Ammon's horn (tissue), 1 donor: Measurements from ENCODE around the gene ATG4D.

Source experiments
- DNase-seq: peaks from one replicate; pipeline ENCODE4 v3.0.0-alpha.2; 2016; ENCODE audit warnings: low spot score

ATG4D gene

DNA sequence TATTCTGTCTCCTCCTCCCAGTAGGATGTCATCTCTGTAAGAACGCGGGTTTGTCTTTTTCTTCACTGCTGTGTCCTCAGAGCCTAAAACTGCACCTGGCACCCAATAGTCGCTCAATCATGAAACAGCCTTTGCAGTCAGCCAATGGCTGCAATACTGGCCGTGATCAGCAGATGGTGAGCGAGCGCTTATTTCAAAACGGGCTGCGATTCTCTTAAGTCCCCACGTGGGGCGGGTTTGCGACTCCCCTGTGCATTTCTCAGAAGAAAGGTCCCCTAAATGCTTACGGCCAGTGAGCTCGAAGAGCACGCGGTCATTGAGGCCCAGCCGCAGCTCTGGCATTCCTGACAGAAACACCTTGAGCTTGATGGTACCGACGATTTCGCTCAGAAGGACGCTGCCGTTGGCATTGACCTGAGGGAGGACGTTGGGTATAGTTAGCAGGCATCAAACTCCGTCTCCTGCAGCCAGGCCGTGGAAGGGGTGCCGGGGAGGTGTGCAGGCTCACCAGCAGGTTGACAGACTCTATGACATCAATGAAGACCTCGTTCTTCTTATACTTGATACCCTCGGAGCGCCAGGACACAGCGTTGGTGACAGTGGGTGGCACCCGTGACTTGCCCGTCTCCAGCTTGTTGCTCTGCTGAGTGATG, 37.4 kb downstream of the ATG4D start:
- peak; percentile 95 for DNase-seq

DNA sequence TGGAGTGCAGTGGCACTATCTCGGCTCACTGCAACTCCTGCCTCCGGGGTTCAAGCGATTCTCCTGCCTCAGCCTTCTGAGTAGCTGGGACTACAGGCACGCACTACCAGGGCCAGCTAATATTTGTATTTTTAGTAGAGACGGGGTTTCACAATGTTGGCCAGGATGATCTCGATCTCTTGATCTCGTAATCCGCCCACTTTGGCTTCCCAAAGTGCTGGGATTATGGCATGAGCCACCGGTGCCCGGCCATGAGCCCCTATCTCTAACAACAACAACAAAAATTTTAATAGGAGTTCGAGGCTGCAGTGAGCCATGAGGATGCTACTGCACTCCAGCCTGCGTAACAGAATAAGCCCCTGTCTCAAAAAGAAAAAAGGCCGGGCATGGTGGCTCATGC, 38.4 kb downstream of the ATG4D start:
- no peak for DNase-seq

DNA sequence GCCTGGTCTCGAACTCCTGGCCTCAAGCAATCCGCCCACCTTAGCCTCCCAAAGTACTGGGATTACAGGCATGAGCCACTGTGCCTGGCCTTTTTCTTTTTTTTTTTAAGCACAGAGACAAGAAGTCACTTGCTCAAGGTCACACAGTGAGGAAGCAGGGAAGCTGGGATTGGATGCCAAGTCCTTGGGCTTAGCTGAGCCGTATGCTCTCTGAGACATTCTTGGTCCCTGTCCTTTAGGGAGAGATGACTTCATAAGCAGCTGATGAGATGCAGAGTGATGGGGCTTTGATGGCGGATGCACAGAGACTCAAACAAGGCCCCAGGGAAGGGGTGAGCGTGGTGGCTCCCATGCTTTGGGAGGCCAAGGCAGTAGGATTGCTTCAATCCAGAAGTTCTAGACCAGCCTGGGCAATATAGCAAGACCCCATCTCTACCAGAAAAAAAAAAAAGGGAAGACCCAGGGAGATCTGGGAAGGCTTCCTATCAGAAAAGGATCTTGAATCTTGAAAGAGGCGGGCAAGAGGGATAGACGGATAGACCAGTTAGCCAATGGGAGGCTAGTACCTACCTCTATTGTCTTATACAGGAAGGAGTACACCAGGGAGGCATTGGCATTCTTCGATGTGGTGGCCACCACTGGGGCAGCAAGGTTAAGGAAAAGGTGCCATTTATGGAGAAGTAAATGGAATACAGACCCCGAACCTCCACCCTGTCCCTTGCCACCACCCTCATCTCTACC, 39.5 kb downstream of the ATG4D start:
- no peak for DNase-seq

DNA sequence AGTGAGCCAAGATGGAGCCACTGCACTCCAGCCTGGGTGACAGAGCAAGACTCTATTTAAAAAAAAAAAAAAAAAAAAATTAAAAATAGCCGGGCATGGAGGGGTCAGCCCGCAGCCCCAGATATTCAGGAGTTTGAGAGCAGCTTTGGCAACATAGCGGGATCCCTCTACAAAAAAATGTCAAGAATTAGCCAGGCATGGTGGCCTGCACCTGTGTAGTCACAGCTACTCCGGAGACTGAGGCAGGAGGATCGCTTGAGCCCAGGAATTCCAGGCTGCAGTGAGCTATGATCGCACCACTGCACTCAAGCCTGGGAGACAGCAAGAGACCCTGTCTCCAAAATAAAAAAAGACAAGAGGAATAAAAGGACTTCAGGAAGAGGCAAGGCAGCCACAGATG, 42.7 kb downstream of the ATG4D start:
- DNase-seq: no peak

DNA sequence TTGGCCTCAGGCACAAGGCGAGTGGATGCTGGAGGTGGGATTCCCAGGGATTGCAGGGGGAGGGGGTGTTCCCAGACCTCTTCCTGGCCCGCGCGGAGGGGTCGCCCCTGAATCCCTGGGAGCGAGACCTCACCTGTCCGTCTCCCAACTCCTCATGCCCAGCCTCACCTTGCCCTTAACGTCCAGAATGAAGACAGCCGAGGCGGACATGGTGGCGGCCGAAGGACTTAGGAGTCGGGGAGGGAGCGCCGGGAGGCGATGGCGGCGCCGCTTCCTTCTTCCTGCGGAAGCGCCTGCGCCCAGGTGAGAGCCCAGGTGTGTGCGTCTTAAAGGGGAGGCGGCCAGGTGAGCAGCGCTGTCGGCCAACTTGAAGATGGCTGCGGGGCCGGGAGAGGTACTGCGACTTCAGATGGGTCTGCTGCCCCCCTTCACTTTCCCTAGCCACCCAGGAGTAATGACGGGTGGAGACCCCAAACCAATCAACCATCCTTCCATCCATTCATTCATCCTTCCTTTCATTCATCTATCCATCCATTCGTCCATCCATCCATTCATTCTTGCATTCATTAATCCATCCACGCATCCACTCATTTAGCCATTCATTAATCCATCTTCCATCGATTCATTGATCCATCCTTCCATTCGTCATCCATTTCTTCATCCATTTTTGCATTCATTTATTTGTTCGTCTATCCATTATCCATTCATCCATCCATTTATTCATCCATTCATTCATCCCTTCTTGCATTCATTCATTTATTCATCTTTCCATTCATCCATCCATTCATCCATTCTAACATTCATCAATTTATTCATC, 43.5 kb downstream of the ATG4D start, which contains the start of gene AP1M2:
Gene AP1M2, minus strand, starts transcription at position 291 of the 817 bp plus-strand sequence. Its CDS starts 81 bp downstream, at position 210.
- no peak for DNase-seq

DNA sequence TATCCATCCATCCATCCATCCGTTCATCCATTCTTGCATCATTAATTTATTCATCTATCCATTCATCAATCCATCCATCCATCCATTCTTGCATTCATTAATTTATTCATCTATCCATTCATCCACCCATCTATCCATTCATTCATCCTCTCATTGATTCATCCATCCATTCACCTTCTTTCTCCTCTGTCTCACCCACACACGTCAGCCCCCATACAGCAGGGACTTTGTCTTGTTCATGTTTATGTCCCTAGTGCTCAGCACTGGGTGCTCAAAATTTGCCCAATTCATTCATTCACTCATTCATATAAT, 44.1 kb downstream of the ATG4D start:
- DNase-seq: no peak

DNA sequence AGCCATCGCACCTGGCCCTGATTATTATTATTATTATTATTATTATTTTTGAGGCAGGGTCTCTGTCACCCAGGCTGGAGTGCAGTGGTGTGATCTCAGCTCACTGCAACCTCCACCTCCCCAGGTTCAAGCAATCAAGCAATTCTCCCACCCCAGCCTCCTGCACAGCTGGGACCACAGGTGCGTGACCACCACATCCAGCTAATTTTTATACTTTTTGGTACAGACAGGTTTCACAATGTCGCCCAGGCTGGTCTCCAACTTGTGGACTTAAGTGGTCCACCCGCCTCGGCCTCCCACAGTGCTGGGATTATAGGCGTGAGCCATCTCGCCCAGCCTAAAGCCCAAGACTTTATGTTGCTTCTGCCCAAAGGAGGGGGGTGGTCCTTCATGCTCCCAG, 49.4 kb downstream of the ATG4D start:
- DNase-seq: no peak

DNA sequence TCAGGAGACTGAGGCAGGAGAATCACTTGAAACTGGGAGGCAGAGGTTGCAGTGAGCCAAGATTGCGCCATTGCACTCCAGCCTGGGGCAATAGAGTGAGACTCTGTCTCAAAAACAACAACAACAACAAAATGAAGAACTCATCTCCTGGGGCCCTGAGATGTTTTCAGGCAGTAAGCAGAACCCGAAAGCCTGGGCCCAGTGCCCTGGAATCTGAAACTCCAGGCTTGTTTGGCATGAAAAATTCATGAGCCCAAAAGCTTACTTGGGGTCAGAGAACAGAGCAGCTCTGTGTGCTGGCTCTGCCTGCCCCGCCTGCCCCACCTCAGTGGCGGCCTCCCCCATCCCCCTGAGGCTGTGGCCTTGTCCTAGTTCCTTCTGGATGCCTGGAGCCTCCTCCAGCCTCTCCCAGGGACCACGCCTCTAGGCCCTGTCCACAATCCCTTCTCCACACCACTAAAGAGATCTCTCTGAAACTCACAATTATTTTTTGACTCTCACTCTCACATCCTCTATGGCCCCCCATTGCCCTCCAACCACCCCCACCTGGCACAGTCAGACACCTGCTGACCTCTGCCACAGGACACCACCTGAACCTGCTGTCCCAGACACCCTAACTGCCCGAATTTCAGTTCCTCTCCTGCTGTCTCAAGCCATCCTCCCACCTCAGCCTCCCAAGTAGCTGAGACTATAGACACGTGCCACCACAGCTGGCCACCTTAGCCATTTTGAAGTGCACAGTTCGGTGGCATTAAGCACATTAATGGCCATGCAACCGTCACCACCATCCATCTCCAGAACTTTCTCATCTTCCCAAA, 50.3 kb downstream of the ATG4D start:
- peak; percentile 74 for DNase-seq

DNA sequence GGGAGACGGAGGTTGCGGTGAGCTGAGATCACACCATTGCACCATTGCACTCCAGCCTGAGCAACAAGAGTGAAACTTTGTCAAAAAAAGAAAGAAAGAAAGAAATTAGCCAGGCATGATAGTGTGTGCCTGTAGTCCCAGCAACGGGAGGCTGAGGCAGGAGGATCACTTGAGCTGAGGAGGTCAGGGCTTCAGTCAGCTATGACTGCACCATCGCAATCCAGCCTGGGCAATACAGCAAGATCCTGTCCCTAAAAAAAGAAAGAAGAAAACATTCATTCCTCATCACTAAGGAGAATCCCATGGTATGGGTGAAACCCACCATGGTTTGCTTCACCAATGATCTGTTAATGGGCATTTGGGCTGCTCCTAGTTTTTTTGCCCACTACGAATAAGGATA, 56.4 kb downstream of the ATG4D start:
- no peak for DNase-seq

DNA sequence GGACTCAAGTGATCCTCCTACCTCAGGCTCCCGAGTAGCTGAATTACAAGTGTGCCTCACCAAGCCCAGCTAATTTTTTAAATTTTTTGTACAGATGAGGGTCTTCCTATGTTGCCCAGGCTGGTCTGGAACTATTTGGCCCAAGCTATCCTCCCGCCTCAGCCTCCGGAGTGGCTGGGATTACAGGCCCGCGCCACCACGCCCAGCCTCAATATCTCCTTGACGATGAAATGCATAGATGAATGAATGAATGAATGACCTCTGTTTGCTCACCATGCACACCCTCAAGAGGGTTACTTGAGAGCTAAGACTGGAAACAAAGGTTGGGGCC, 58.3 kb downstream of the ATG4D start:
- no peak for DNase-seq

DNA sequence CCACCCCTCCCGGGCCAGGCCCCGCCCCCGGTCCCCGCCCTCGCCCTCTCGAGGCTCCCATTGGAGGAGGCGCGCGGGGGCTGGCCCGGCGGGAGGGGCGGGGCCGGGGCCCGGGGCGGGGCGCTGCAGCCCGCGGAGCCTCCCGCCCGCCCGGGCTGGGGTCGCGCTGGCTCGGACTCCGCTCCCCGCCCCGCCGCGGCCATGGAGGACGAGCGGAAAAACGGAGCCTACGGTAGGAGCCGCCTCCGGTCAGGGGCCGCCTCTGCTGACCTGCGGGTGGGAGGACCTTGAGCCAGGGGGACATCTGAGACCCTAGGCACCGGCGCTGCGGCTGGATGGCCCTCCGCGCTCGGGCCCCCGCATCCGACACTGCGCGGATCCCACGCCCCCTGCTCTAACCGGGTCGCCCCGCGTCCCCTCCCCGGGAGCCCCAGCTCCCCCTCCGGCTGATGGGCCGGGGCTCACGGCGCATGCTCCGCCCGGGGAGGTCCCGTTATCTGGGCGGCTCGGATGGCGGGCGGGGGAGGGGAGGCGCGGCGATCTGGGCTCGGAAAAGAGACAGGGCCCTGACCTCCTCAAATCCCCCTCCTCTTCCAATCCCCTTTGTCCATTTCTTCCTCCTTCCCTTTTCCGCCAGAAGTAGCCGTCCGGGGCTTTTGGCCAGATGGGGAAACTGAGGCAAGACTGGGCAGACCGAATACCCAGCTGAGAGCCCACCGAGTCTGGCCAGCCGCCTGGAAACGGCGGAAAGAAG, 58.8 kb downstream of the ATG4D start:
- peak; percentile 82 for DNase-seq
